ENCODE results near the gene NRAS. TPM values are rescaled to one million over a fixed set of nuclear protein-coding genes. Genes with fewer than 3 reads are reported as not detected.

The NRAS gene
- total RNA-seq, 2 experiments from 2014 or later, result 53.4 to 54.1 TPM

DNA sequence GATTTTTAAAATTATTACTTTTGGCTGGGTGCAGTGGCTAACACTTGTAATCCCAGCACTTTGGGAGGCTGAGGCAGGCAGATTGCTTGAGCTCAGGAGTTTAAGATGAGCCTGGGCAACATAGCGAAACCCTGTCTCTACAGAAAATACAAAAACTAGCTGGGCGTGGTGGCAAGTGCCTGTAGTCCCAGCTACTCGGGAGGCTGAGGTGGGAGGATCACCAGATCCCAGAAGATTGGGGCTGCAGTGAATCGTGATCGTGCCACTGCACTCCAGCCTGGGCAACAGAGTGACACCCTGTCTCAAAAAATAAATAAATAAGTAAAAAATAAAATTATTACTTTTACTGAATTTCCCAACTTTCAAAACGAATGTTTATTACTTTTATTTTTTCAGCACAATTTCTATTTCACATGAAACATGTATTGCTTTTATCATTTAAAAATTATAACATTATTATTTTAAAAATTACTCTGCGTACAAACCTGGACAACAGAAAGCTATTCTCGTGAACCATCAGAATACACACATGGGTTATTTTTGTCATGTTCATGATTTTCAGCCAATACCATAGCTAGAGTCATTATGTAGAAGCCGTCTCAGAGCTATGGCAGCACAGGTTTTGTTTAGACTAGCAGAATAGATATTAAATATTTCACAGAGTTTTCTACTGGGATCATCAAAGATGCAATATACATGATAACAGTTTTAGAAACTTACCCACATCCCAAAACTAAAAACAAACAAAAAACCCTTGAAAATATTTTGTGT is 21.8 kb downstream of the NRAS start:
- POLR2A ChIA-PET, result no interaction called here
- Mint-ChIP-seq H3K9me3 (no peaks in the 10 kb centered on the region), H3K4me1 (peaks cover 2% of the 10 kb centered on the region), H3K4me3 (no peak overlapping the region), H3K36me3 (ENCODE audit: low read depth) (no peaks in the 10 kb centered on the region), H3K27me3 (peaks cover 14% of the 10 kb centered on the region), H3K27ac (no peak overlapping the region)
- no peak for DNase-seq
- CTCF ChIA-PET, result interaction anchor here (1.0 kb wide), 1 partner anchor 348 kb away, joined by 3 read pairs; no protein-coding TSS in a partner anchor

DNA sequence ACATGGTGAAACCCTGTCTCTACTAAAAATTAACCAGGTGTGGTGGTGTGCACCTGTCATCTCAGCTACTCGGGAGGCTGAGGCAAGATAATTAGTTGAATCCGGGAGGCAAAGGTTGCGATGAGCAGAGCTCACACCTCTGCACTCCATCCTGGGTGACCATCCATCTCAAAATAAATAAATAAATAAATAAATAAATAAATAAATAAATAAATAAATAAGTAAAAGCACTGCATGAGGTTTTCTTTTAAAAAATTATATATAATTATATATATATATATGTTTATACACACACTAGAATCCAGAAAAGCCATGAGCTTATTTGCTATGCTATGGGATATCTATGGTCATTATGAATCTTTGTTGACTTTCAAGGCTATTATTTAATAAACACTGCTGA is 23.6 kb downstream of the NRAS start:
- Mint-ChIP-seq H3K27me3 (peaks cover 18% of the 10 kb centered on the region), H3K4me1 (peaks cover 2% of the 10 kb centered on the region), H3K9me3 (no peaks in the 10 kb centered on the region), H3K27ac (no peak overlapping the region), H3K4me3 (no peak overlapping the region), H3K36me3 (ENCODE audit: low read depth) (no peaks in the 10 kb centered on the region)
- DNase-seq, result no peak
- POLR2A ChIA-PET, result no interaction called here
- CTCF ChIA-PET, result no interaction called here

DNA sequence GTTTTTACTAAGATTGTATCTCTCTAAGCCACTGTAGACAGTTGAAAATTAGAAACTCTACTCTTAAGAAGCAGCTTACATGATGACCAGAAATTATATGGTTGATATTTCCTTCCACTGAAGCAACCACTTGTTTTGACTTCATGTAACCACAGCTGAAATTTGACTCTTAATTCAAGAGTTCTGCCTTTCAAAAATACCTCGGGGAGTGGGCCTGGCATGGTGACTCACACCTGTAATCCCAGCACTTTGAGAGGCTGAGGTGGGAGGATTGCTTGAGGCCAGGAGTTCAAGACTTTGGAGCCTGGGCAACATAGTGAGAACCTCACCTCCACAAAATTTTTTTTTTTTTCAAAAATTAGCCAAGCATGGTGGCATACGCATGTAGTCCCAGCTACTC is 25.5 kb downstream of the NRAS start:
- H3K27ac Mint-ChIP-seq, result no peak overlapping the region
- no peak overlapping the region for H3K4me3 Mint-ChIP-seq
- POLR2A ChIA-PET, result no interaction called here
- peaks cover 2% of the 10 kb centered on the region for H3K4me1 Mint-ChIP-seq
- CTCF ChIA-PET, result interaction anchor here (1.2 kb wide), 1 partner anchor 11 kb away, joined by 3 read pairs; no protein-coding TSS in a partner anchor
- DNase-seq, result no peak
- H3K36me3 Mint-ChIP-seq (ENCODE audit: low read depth), result no peaks in the 10 kb centered on the region
- no peaks in the 10 kb centered on the region for H3K9me3 Mint-ChIP-seq
- peaks cover 26% of the 10 kb centered on the region for H3K27me3 Mint-ChIP-seq

DNA sequence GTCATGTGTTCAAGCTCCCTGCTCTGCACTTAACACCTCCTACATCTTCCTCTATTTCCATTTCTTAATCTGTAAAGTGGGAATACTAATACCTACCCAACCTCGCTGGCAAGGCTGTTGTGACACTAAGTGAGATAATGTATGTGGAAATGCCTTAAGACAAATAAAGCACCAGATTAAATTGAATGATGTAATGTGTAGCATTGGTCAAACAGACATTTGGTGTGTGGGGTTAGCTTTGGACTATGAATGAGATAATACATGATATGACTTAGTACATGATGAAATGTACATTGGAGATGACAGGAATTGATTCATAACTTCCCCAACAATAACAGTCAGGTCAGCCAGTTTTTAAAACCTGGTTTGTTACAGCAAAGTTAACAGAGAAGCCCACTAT is 26.4 kb downstream of the NRAS start:
- Mint-ChIP-seq H3K4me3 (no peak overlapping the region), H3K9me3 (no peaks in the 10 kb centered on the region), H3K27ac (no peak overlapping the region), H3K36me3 (ENCODE audit: low read depth) (no peaks in the 10 kb centered on the region), H3K4me1 (peaks cover 2% of the 10 kb centered on the region), H3K27me3 (peaks cover 22% of the 10 kb centered on the region)
- CTCF ChIA-PET, result no interaction called here
- DNase-seq, result no peak
- POLR2A ChIA-PET, result no interaction called here

DNA sequence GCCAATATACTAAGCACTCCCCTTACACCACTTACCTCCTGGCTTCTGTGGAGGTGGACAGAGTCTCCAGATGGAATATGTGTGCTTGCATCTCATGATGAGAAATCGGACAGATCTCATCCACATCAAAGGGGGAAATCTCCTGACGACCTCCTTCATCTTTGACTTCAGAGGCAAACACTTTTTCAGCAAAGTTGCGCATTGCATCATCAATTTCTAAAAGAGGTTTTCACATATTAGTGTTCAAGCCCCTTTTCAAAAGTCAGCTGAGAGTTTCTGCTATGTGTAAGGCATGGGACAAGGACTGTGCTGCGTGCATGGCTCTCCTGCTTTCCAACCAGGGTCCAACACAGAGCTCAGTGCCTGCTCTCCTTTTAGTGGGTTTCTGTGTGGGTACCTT is 28.0 kb downstream of the NRAS start:
- no peaks in the 10 kb centered on the region for H3K36me3 Mint-ChIP-seq (ENCODE audit: low read depth)
- no peak overlapping the region for H3K4me3 Mint-ChIP-seq
- peaks cover 25% of the 10 kb centered on the region for H3K27me3 Mint-ChIP-seq
- peaks cover 2% of the 10 kb centered on the region for H3K4me1 Mint-ChIP-seq
- no peak for DNase-seq
- no peaks in the 10 kb centered on the region for H3K9me3 Mint-ChIP-seq
- H3K27ac Mint-ChIP-seq, result no peak overlapping the region
- POLR2A ChIA-PET, result no interaction called here
- CTCF ChIA-PET, result no interaction called here

DNA sequence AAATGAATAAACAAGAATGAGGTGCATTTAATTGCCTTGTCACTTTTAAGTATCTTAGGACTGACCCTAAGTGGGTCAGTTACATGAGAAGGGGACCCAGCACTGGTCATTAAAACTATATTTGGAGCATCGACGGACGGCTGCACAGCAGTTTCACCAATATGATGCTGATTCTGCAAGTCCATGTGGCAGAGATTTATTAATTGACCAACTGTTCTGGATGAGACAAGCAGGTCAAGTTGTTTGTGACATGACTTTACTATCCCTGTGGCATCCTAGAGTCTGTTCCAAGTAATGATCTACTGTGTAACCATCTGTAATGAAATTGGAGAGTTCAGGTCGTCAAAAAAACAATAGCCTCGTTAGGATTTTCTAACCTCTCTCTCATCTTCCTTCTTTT is 30.7 kb downstream of the NRAS start:
- no peak for DNase-seq
- Mint-ChIP-seq H3K27me3 (peaks cover 30% of the 10 kb centered on the region), H3K27ac (no peak overlapping the region), H3K9me3 (no peaks in the 10 kb centered on the region), H3K4me3 (no peak overlapping the region), H3K36me3 (ENCODE audit: low read depth) (no peaks in the 10 kb centered on the region), H3K4me1 (peaks cover 2% of the 10 kb centered on the region)
- POLR2A ChIA-PET, result no interaction called here
- CTCF ChIA-PET, result no interaction called here

DNA sequence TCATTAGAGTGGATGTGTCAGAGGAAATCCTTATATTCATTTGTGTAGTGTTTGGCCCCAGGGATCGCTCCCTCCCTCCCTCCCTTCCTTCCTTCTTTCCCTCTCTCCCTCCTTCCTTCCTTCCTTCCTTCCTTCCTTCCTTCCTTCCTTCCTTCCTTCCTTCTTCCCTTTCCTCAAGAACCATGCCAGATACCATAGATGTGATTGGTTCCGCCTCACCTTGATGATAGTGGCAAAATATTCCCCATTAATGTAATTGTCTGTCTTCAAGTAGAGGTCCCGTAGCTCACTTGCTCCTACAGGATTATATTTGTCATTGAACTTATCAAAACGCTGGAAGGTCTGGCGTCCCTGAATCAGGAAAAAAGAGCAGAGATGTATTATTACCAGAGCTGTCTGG is 38.9 kb downstream of the NRAS start:
- Mint-ChIP-seq H3K4me3 (no peak overlapping the region), H3K4me1 (no peaks in the 10 kb centered on the region), H3K36me3 (ENCODE audit: low read depth) (no peaks in the 10 kb centered on the region), H3K9me3 (no peaks in the 10 kb centered on the region), H3K27ac (no peak overlapping the region), H3K27me3 (peaks cover 48% of the 10 kb centered on the region)
- ChIA-PET POLR2A (no interaction called here), CTCF (no interaction called here)
- no peak for DNase-seq

DNA sequence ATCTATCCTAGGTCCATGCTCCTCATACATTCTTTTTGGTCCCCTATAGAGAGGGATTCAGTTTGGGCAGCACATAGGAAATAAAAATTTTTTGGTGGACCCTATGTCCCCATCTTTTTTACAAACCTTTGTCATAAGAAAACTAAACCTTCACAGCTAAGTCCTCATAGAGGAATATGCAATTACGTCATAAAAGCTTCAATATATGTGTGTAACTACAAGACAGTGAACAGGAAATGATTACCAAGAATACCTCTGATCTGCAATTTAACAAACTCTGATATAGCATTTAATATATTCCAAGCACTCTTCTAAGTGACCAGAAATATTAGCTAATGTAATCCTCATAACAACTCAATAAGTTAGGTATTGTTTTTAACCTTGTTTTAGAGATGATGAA is 40.5 kb downstream of the NRAS start:
- ChIA-PET POLR2A (no interaction called here), CTCF (no interaction called here)
- Mint-ChIP-seq H3K27ac (no peak overlapping the region), H3K27me3 (peaks cover 49% of the 10 kb centered on the region), H3K4me1 (no peaks in the 10 kb centered on the region), H3K36me3 (ENCODE audit: low read depth) (no peaks in the 10 kb centered on the region), H3K9me3 (no peaks in the 10 kb centered on the region), H3K4me3 (no peak overlapping the region)
- no peak for DNase-seq

DNA sequence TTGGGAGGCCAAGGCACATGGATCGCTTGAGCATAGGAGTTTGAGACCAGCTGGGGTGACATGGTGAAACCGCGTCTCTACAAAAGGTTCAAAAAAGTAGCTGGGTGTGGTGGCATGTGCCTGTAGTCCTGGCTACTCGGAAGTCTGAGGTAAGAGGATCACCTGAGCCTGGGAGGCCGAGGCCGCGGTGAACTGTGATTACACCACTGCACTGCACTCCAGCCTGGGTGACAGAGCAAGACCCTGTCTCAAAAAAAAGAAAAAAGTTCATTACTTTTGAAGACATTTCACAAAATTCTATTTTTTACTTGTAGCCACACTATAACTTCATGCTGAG is 44.7 kb downstream of the NRAS start:
- Mint-ChIP-seq H3K36me3 (ENCODE audit: low read depth) (no peaks in the 10 kb centered on the region), H3K9me3 (no peaks in the 10 kb centered on the region), H3K27me3 (peaks cover 35% of the 10 kb centered on the region), H3K27ac (no peak overlapping the region), H3K4me1 (peaks cover 10% of the 10 kb centered on the region), H3K4me3 (no peak overlapping the region)
- CTCF ChIA-PET, result interaction anchor here (0.8 to 4.4 kb wide), 2 partner anchors 284 to 324 kb away, joined by 4 to 19 read pairs; no protein-coding TSS in a partner anchor
- DNase-seq, result no peak
- POLR2A ChIA-PET, result interaction anchor here (0.6 kb wide), 1 partner anchor 162 kb away, joined by 3 read pairs; no protein-coding TSS in a partner anchor

DNA sequence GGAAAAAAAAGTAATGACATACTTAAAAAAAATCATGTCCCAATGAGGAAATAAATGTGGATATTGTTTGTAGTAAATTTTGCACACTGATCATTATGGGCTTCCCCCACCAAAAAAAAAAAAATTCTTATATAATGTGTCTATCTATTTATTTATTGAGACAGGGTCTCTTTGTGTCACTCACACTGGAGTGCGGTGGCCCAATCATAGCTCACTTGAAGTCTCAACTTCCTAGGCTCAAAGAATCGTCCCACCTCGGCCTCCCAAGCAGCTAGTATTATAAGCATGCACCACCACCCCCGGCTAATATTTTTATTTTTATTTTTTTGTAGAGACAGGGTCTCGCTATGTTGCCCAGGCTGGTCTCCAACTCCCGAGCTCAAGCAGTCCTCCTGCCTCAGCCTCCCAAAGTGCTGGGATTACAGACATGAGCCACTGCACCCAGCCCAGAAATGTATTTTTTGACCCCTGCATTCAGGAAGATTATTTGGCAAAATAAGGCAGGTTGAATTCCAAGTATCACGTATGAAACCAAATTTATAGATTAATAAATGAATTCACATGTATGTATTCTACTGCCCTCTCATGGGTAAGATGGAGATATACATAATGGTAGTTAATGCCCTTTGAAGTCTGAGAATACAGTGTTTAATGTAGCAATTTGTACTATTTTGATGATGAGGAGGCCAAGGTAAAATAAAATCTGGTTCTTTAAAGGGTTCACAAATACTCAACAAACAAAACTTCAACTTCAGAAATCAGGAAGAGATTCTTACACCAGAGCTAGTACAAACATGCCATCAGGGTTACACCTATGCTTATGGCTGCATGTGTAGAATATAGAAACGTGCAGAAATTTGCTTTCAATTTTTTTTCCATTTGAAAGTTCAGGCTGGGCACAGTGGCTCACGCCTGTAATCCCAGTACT is 45.3 kb downstream of the NRAS start:
- POLR2A ChIA-PET, result interaction anchor here (0.6 to 1.7 kb wide), 3 partner anchors 88 to 161 kb away, joined by 3 to 5 read pairs (median 4); no protein-coding TSS in a partner anchor
- H3K27ac Mint-ChIP-seq, result no peak overlapping the region
- no peaks in the 10 kb centered on the region for H3K9me3 Mint-ChIP-seq
- H3K4me1 Mint-ChIP-seq, result peaks cover 10% of the 10 kb centered on the region
- CTCF ChIA-PET, result interaction anchor here (0.6 to 4.4 kb wide), 2 partner anchors 43 to 324 kb away, joined by 3 to 19 read pairs; no protein-coding TSS in a partner anchor
- DNase-seq, result no peak
- no peaks in the 10 kb centered on the region for H3K36me3 Mint-ChIP-seq (ENCODE audit: low read depth)
- H3K4me3 Mint-ChIP-seq, result no peak overlapping the region
- peaks cover 31% of the 10 kb centered on the region for H3K27me3 Mint-ChIP-seq

DNA sequence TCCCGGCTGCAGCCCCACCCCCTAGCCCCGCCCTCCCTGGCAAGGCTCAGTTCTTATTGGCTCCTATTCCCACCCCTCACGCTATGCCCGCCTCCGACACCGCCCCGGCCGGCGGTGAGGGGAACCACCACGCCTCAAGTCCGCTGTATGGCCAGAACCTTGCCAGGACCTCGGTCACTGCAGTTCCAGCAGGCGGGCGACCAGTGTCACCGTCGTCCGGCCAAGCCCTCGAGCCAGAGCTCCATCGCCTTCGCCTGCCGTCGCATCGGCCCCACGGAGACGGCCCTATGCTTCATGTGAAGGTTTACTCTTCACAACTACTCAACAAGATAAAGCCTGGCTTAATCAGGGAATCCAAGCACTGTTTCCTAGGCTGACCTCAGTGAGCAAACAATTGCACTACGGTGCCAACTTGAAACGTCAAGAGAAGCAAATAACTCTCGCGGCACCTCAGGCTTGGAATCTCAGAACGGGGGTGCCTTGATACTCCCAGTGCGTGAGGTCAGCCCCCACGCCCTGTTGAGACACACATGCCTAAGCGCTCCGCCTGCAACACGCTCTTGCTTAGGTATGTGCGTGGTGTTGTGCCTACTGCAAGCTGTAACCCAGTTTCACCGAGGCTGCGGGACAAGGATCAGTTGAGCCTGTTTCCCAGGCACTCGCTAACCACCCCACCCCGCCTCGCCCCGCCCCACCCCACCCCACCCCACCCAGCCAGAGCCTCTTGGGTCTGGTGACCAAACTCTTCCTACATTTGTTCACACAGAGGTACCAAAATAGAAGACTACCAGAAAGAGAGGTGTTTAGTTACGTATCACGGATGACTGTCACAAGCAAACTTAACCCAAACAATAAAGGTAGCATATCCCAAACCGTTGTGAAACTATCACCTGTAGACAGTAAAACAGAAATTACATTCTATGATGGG is 46.2 kb downstream of the NRAS start:
- DNase-seq, result peak; percentile 88
- Mint-ChIP-seq H3K4me3 (peak overlapping the region; percentile 91), H3K27ac (peak overlapping the region; percentile 49), H3K9me3 (no peaks in the 10 kb centered on the region), H3K27me3 (peaks cover 23% of the 10 kb centered on the region), H3K4me1 (peaks cover 10% of the 10 kb centered on the region), H3K36me3 (ENCODE audit: low read depth) (no peaks in the 10 kb centered on the region)
- CTCF ChIA-PET, result interaction anchor here (1.1 to 4.4 kb wide), 4 partner anchors 11 to 323 kb away, joined by 4 to 19 read pairs (median 5); partner anchors contain the start of gene NRAS
- POLR2A ChIA-PET, result interaction anchor here (1.3 to 1.7 kb wide), 2 partner anchors 46 to 88 kb away, joined by 3 to 4 read pairs; partner anchors contain the start of gene NRAS

DNA sequence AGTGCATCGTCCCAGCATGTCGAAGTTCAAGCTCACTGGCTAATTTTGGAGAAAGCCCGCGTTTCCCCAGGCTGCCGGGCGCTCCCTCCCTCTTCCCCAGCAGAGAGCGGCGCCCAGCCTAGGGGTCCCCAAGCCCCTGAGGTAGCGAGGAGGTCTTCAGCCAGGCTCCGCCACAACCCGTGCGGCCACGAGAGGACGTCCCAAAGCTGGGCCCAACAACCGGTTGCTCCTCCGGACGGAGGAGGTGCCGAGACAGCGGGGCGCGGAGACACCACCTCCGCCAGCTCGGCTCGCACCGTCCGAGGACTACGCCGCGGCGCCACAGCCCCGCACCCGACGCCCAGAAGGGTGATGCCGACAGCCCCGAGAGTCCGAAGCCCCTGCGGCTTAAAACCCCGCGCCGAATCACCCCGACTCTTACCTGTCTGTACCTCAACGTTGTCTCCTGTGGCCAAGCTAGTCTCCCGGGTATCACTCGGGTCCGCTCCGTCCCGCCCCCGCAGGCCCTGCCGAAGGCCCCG is 46.9 kb downstream of the NRAS start, which contains the start of gene DENND2C:
DENND2C (minus strand) TSS at position 488 of the 521 bp plus-strand sequence. CDS start 44,065 bp downstream, outside the sequence.
- CTCF ChIA-PET, result interaction anchor here (1.1 to 4.4 kb wide), 6 partner anchors 10 to 322 kb away, joined by 3 to 19 read pairs (median 4); partner anchors contain the start of gene NRAS
- no peaks in the 10 kb centered on the region for H3K36me3 Mint-ChIP-seq (ENCODE audit: low read depth)
- H3K4me1 Mint-ChIP-seq, result peaks cover 10% of the 10 kb centered on the region
- DNase-seq, result no peak
- peak within 1 kb of the TSS; percentile 49 for H3K27ac Mint-ChIP-seq
- POLR2A ChIA-PET, result interaction anchor here (0.6 to 1.7 kb wide), 6 partner anchors 10 to 323 kb away, joined by 3 to 4 read pairs (median 4); partner anchors contain the start of gene NRAS
- peak within 1 kb of the TSS; percentile 91 for H3K4me3 Mint-ChIP-seq
- H3K27me3 Mint-ChIP-seq, result peaks cover 20% of the 10 kb centered on the region
- H3K9me3 Mint-ChIP-seq, result no peaks in the 10 kb centered on the region

All from activated CD4-positive, alpha-beta memory T cell treated with anti-CD3 and anti-CD28 coated beads, Interleukin-2, amount 10 ng/mL, durations not matched to agents 7 days and 5 days (primary cell).